ENCODE data around the gene SAMD15. TPM values are rescaled to one million over a fixed set of nuclear protein-coding genes. Genes with fewer than 3 reads are reported as not detected.
"Not testable (repeated sequence)": the region's sequence is repeated elsewhere in the genome, so short reads cannot be mapped to it uniquely, and the experiment has no call there.

SAMD15 gene
- polyA plus RNA-seq (2011; rRNA removed), result 0.34 and 1.4 TPM in 2 replicates
- polyA minus RNA-seq (2011; rRNA and poly(A)+ RNA removed), result 0.62 and 0.76 TPM in 2 replicates

GRCh38 chr14:77376771-77377501 is at the start of gene SAMD15, which contains the start of gene TMED8:
Gene SAMD15, plus strand, starts transcription at chr14:77377379. Its CDS starts 40 bp downstream, at chr14:77377419.
Gene TMED8, minus strand, starts transcription at chr14:77377094. Its CDS starts 41 bp downstream, at chr14:77377053.
- peak; percentile 47 for DNase-seq (ENCODE audit: low read depth)
- Histone ChIP-seq H3K4me3 (ENCODE audit: low read depth, low read length) (peak within 1 kb of the TSS; percentile 86), H3K36me3 (ENCODE audit: control insufficient read depth, insufficient read depth, low read length) (no peaks in the 10 kb centered on the region), H3K27me3 (ENCODE audit: control insufficient read depth, insufficient read depth, low read length) (no peaks in the 10 kb centered on the region)
- ChIA-PET CTCF (interaction anchor here (0.7 to 0.8 kb wide), 2 partner anchors 53 to 160 kb away, joined by 3 to 4 read pairs; no protein-coding TSS in a partner anchor), POLR2A (interaction anchor here (0.6 kb wide), 1 partner anchor 69 kb away, joined by 6 read pairs; no protein-coding TSS in a partner anchor)
- peak; percentile 45 for TF ChIP-seq CTCF (IDR thresholded peaks at IDR 0.05; ENCODE audit: insufficient read depth, low read depth, low read length)

- Histone ChIP-seq H3K4me3 (ENCODE audit: low read depth, low read length) (no peak overlapping the region), H3K27me3 (ENCODE audit: control insufficient read depth, insufficient read depth, low read length) (no peaks in the 10 kb centered on the region), H3K36me3 (ENCODE audit: control insufficient read depth, insufficient read depth, low read length) (no peaks in the 10 kb centered on the region)
- ChIA-PET POLR2A (no interaction called here), CTCF (no interaction called here)
- DNase-seq (ENCODE audit: low read depth), result no peak
- no peak for TF ChIP-seq CTCF (IDR thresholded peaks at IDR 0.05; ENCODE audit: insufficient read depth, low read depth, low read length)
Observed at GRCh38 chr14:77329872-77330271, 47.3 kb upstream of the SAMD15 start.

- no peak for DNase-seq (ENCODE audit: low read depth)
- Histone ChIP-seq H3K27me3 (ENCODE audit: control insufficient read depth, insufficient read depth, low read length) (no peaks in the 10 kb centered on the region), H3K36me3 (ENCODE audit: control insufficient read depth, insufficient read depth, low read length) (no peaks in the 10 kb centered on the region), H3K4me3 (ENCODE audit: low read depth, low read length) (no peak overlapping the region)
- CTCF ChIA-PET, result no interaction called here
- POLR2A ChIA-PET, result no interaction called here
- TF ChIP-seq CTCF (IDR thresholded peaks at IDR 0.05; ENCODE audit: insufficient read depth, low read depth, low read length), result no peak
Observed at GRCh38 chr14:77335576-77335975, 41.6 kb upstream of the SAMD15 start.

GRCh38 chr14:77337255-77337654 is 39.9 kb upstream of the SAMD15 start:
- H3K36me3 ChIP-seq (ENCODE audit: control insufficient read depth, insufficient read depth, low read length); H3K4me3 ChIP-seq (ENCODE audit: low read depth, low read length); H3K27me3 ChIP-seq (ENCODE audit: control insufficient read depth, insufficient read depth, low read length); POLR2A ChIA-PET; DNase-seq (ENCODE audit: low read depth): not testable (repeated sequence)
- CTCF ChIA-PET, result interaction anchor here (0.7 kb wide), 1 partner anchor 13 kb away, joined by 4 read pairs; no protein-coding TSS in a partner anchor

GRCh38 chr14:77337880-77338279 is 39.3 kb upstream of the SAMD15 start:
- Histone ChIP-seq H3K4me3 (ENCODE audit: low read depth, low read length) (no peak overlapping the region), H3K36me3 (ENCODE audit: control insufficient read depth, insufficient read depth, low read length) (peaks cover 4% of the 10 kb centered on the region), H3K27me3 (ENCODE audit: control insufficient read depth, insufficient read depth, low read length) (no peaks in the 10 kb centered on the region)
- TF ChIP-seq CTCF (IDR thresholded peaks at IDR 0.05; ENCODE audit: insufficient read depth, low read depth, low read length), result no peak
- DNase-seq (ENCODE audit: low read depth), result no peak
- POLR2A ChIA-PET, result no interaction called here
- CTCF ChIA-PET, result interaction anchor here (1.3 kb wide), 1 partner anchor 37 kb away, joined by 3 read pairs; no protein-coding TSS in a partner anchor
